NCI-H526 (cell line): Measurements from ENCODE around the gene TNFRSF21.
"Not testable (repeated sequence)": the region's sequence is repeated elsewhere in the genome, so short reads cannot be mapped to it uniquely, and the experiment has no call there.

Experiments used
- DNase-seq, 2 experiments: peaks; one replicate each; lab custom pipeline; 2025; lab: John Stamatoyannopoulos, UW

Gene TNFRSF21

GRCh38 chr6:47223251-47223650 is 86.5 kb downstream of the TNFRSF21 start:
- not testable (repeated sequence) for DNase-seq

- DNase-seq = peak; percentile 84 to 88
These were observed 88.1 kb downstream of the TNFRSF21 start for GRCh38 chr6:47221565-47221964.

- DNase-seq = no peak
These were observed 100.1 kb downstream of the TNFRSF21 start for GRCh38 chr6:47209632-47210031.

- no peak for DNase-seq
These were observed 102.4 kb downstream of the TNFRSF21 start for GRCh38 chr6:47207261-47207660.

GRCh38 chr6:47206626-47207025 is 103.1 kb downstream of the TNFRSF21 start:
- no peak for DNase-seq

GRCh38 chr6:47203938-47204611 is 105.6 kb downstream of the TNFRSF21 start:
- DNase-seq = no peak

GRCh38 chr6:47203266-47203937 is 106.3 kb downstream of the TNFRSF21 start:
- no peak for DNase-seq

- DNase-seq = no peak
These were observed 107.0 kb downstream of the TNFRSF21 start for GRCh38 chr6:47202644-47203205.

GRCh38 chr6:47200536-47201334 is 109.0 kb downstream of the TNFRSF21 start:
- DNase-seq = no peak

- DNase-seq = no peak
These were observed 111.7 kb downstream of the TNFRSF21 start for GRCh38 chr6:47197682-47198640.

GRCh38 chr6:47196113-47196512 is 113.6 kb downstream of the TNFRSF21 start:
- DNase-seq = no peak

- no peak for DNase-seq
These were observed 114.6 kb downstream of the TNFRSF21 start for GRCh38 chr6:47195011-47195650.

GRCh38 chr6:47188588-47189021 is 121.1 kb downstream of the TNFRSF21 start:
- no peak for DNase-seq

GRCh38 chr6:47187893-47188587 is 121.7 kb downstream of the TNFRSF21 start:
- DNase-seq = no peak

- no peak for DNase-seq
These were observed 122.6 kb downstream of the TNFRSF21 start for GRCh38 chr6:47187113-47187512.

GRCh38 chr6:47182291-47182957 is 127.3 kb downstream of the TNFRSF21 start:
- no peak for DNase-seq

- DNase-seq = no peak
These were observed 128.0 kb downstream of the TNFRSF21 start for GRCh38 chr6:47181681-47182080.
